Measurements from ENCODE around the gene MROH7.

The MROH7 gene

DNA sequence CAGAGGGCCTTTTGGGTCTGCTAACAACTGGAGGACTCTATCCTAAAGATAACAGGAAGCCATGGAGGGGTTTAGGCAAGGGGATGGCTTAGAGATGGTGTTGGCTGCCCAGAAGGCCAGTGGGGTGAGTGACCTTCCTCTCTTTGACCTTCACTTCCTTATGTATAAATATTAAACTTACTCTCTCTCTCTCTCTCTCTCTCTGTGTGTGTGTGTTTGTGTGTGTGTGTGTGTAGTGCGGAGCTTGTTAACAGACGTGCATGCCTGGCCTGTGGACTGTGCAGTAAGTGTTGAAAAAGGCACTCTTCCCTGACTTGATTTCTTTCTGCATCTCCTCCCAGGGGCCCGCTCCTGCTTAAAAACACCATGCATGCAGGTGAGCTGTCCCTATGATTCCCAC, 10.0 kb downstream of the MROH7 start:
- DNase-seq (ENCODE audit: low spot score) = no peak

DNA sequence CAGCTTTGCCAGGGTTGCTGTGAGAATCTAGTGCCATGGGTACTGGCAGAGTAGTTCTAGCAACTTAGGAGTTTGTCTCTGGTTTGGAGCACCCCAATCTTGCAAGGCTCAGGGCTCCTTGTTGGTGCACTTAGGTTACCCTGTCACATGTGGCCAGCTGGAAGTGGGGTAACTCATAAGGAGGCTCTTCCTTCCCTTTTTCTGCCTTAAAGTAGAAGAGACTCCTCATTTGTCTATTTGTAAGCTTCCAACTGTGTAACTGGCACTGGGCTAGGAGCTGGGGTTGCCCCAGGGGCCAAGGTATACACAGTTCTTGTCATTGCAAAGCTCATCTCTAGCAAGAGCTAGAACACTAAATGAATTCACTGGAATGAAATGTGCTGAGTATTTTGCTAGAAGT, 10.6 kb downstream of the MROH7 start:
- DNase-seq (ENCODE audit: low spot score) = no peak

DNA sequence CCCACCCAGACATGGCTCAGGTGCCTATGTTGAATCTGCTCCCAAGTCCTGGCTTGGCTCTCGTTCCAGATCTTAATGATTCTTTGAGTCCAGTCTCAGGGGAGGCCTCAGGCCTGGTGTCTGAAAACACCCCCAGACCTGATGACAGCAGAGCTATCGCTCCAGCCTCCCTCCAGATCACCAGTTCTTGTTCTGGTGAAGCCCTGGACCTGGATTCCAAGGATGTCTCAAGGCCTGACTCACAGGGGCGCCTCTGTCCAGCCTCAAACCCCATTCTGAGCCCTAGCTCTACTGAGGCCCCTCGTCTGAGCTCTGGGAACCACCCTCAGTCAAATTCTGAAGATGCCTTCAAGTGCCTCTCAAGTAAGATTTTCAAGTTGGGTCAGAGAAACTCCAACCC, 11.4 kb downstream of the MROH7 start:
- no peak for DNase-seq (ENCODE audit: low spot score)

DNA sequence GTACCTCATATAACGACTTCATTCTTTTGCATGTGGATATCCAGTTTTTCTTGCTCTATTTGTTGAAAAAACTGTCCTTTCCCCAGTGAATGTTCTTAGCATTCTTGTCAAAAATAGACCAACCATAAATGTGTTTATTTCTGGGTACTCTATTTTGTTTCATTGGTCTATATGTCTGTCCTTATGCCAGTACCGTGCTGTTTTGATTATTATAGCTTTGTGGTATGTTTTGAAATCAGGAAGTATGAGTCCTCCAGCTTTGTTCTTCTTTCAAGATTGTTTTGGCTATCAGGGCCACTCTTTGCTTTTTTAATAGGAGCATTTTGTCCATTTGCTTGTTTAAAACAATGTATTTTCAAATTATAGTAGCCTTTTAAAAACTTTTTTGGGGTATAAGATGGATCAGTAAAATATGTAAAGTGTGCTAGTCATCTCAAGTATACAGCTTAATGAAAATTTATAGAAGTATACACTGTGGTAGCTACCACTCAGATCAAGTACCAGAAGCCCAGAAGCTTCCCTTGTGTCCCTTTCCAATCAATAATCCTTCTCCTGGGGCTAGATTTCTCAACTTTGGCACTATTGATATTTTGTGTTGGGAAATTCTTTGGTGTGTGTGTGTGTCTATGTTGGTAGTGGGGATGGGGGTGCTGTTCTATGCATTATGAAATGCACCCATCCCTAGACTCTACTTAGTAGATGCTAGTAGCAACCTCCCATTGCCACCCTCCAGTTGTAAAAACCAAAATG, 16.8 kb downstream of the MROH7 start:
- no peak for DNase-seq (ENCODE audit: low spot score)

DNA sequence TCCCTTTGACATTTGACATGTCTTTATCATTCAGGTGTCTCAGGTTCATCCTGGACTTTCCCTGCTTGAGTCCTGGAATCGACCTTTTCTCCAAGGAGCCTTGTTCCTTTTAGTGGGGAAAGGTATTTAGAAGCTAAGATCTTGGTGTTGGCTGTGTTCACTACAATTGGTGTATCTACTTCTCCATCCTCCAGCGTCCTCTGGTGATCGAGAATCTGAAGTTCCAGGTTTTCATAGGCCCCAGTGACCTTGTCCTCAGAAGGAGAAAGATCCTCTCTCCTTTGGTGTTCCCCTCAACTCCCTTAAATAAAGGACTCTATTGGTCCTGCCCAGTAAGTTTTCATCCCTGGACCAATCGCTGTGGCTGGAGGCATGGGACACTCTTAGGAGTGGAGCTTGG, 22.1 kb downstream of the MROH7 start:
- DNase-seq (ENCODE audit: low spot score) = no peak

DNA sequence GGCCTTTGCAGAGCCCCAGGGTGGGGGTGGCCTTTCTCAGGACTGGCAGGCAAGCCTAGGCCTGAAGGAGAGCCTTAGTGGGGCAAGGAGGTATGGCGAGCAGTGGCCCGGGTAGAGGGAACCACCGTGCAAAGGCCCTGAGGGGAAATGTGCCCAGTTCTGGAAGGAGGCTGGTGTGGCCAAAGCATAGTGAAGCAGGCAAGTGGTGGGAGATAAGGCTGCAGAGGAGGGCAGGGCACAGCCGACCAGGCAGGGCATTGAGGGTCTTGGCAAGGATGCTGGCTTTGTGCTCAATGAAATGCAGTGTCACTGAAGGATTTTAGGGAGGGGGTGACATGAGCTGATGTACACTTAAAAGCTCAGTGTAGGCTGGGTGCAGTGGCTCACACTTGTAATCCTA, 22.8 kb downstream of the MROH7 start:
- DNase-seq (ENCODE audit: low spot score) = no peak

DNA sequence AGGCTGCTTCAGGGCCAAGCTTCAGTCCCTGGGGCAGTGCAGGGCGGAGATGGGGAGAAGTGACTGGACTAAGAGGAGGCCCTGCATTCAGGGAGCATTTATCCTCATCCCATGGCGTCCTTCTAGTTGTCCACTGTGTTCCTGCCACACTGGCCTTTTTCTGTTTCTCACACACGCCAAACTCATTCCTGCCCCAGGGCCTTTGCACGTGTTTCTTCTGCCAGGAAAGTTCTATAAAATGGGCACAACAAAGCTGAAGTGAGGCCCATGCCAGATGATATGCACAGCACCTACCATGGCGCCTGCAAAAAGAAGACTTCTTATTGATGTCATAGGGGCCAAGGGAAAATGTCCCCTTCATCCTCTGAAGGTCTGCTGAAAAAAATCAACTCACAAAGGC, 24.3 kb downstream of the MROH7 start:
- DNase-seq (ENCODE audit: low spot score) = no peak

DNA sequence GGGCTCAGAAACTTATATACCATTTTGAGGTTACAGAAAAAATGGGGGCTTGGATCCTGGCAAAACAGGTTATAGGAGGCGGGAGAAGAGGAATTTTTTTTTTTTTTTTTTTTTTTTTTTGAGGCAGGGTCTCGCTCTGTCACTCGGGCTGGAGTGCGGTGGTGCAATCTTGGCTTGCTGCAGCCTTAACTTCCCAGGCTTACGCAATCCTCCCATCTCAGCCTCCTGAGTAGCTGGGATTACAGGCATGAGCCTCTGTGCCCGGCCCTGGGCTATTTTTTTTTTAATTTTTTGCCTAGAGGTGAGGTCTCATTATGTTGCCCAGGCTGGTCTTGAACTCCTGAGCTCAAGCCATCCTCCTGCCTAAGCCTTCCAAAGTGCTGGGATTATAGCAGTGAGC, 24.7 kb downstream of the MROH7 start:
- no peak for DNase-seq (ENCODE audit: low spot score)

DNA sequence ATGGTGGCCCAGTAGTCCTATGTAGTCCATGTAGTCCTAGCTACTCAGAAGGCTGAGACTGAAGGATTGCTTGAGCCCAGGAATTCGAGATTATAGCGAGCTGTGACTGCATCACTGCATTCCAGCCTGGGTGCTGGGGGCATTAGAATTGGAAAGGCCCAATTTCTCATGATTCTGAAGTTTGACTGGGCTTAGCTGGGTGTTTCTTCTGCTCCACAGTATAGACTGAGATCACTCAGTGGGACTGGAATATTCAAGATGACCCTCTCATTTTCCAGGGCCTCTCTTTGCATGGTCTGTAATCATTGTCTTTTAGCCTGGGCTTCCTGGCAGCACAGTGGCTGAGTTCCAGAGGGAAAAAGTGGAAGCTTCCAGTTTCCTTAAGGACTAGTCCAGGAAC, 26.2 kb downstream of the MROH7 start:
- no peak for DNase-seq (ENCODE audit: low spot score)

DNA sequence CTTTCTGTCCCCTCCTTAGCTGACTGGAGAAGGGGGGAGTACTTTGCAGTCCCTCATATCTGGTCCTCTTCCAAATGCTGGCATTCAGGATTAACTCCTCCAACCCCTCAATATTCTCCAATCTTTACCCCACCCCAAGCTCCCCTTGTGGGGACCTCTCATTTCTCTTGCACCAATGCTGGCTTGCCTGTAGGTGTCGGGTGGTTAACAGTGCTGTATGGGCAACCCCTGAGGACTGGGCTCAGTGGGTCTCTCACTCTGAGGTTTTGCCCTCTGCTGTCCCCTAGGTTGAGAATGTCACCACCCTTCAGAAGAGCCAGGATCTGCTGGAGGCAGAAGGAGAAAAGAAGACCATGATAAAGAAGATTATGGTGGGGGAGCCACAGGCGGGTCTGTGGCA, 27.0 kb downstream of the MROH7 start:
- DNase-seq (ENCODE audit: low spot score) = no peak

DNA sequence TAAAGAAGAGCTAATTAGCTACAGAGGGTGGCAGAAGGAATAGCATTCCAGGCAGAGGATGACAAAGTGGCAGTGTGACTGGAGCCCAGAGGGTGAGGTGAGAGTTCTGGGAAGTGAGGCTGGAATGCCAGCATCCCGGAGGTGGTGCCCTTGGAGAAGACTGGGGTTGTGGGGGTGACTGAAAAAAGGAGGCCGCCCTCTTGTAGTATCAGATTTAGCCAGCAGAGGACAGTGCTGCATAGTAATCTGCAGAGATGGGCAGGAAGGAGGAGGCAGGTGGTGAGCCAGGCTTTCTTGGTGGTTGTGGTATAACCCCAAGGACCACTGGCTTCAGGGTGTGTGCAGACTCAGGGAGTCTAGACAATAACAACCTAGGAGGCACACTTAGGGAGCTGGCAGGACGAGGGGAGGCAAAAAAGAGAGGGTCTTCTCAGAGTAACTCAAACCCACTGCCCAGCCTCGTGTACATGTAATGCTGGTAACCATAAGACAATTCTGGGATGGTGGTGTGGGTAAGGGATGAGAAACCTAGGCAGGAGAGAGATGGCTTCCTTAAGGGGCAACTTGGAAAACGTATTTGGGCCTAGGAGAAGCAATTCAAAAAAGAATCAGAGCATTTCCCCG, 30.5 kb downstream of the MROH7 start:
- peak; percentile 78 for DNase-seq (ENCODE audit: low spot score)

DNA sequence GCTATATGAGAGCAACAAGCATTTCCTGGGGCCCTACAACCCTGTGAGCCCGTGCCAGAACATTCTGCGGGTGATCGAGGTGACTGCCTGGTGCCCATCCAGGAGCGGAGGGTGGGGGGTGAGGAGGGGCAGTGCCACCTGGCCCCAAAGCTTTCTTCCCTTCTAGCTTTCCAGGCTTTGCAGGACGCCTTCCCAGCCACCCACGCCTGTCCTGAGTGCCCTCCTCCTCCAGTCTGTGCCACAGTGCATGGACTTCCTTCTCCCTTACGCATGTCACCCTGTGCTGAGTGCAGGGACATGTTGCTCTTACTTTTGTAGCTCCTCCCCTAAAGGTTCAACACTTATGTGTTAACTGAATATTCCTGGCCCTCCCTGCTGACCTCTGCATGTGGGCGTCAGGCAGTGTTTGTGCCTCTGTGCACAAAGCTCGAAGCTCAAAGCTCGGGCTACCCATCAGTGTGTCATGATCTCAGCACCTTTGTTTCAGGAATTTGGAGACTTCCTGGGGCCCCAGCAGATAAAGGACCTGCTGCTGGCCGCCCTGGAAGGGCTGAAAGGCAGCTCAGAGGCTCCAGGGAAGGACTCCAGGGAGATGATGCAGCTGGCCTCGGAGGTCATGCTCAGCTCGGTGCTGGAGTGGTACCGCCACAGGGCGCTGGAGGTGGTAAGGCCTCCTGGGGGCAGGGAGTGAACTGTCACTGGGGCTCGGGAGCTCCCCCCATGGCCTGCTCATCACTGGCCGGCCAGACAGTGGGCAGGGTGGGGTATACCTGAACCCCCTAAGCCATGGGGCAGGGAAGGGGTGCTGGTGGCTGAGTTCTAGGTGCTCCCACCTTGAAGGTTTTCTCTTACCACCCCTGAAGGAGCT, 37.4 kb downstream of the MROH7 start:
- DNase-seq (ENCODE audit: low spot score) = no peak

DNA sequence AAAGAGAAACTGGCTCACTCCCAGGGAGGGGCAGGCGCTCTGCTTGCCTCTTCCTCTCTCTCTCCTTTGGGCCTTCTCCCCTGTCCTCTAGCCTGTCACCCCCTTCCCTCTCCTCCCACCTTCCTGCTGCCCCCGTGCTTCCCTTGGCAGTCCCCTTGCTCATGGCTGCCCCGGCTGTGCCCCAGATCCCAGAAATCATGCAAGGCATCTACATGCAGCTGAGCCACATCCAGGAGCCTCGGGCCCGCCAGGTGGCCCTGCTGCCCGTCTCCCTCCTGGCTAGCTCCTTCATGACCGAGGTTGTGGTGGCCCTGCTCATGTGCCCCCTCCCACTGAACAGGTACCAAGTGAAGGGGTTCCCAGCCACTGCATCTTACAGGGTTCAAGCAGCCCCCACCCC, 38.1 kb downstream of the MROH7 start:
- no peak for DNase-seq (ENCODE audit: low spot score)

DNA sequence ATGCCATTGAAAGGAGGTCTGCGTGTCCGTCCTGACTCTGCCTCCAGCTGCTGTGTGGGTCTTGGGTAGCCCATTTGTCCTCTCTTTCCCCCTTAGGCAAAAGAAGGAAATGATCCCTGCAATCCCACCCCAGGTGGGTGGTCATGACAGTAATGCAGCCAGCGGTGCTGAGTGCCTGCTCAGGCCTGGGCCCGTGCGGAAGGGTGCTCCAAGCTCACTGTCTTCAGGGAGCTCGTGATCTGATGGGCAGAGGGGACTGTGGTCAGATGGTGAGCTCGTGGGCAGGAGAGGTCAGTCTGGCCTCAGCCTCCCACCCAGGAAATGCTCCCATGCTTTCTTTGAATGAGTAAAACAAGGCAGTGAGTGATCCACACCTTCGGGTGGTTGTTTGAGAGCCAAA, 38.8 kb downstream of the MROH7 start:
- no peak for DNase-seq (ENCODE audit: low spot score)

DNA sequence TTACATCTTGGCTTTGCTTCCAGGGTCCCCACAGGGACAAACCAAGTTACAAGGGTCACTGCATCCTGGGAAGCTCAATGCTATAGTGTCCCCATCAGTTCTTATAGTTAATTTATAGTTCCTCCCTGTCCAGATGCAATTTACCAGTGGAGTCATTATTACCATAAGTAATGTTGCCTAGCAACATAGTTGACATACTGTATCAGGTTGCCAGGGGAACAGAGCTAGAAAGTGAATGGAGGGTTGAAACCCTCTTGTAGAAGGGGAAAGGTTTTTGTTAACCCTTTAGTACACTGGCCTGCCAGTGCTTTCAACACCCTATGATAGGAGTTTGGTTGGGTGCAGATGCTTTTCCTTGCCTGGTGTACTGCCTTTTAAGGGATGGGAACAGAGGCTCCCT, 39.8 kb downstream of the MROH7 start:
- no peak for DNase-seq (ENCODE audit: low spot score)

DNA sequence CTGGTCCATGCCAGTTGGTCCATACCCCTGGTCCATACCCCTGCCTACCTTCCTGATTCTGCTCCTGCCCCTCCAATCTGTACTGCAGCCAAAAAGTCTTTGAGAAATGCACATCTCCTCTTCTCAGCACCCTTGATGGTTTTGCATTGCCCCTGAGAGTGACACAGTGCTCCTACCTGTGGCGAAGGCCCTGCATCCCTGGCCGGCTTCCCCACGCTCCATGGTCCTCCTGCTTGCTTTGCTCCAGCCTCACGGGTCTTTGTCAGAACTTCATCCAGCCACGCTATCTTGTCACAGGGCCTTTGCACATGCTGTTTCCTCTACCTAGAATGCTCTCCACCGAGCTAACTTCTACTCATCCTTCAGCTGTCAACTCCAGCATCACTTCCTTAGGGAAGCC, 41.9 kb downstream of the MROH7 start:
- no peak for DNase-seq (ENCODE audit: low spot score)

DNA sequence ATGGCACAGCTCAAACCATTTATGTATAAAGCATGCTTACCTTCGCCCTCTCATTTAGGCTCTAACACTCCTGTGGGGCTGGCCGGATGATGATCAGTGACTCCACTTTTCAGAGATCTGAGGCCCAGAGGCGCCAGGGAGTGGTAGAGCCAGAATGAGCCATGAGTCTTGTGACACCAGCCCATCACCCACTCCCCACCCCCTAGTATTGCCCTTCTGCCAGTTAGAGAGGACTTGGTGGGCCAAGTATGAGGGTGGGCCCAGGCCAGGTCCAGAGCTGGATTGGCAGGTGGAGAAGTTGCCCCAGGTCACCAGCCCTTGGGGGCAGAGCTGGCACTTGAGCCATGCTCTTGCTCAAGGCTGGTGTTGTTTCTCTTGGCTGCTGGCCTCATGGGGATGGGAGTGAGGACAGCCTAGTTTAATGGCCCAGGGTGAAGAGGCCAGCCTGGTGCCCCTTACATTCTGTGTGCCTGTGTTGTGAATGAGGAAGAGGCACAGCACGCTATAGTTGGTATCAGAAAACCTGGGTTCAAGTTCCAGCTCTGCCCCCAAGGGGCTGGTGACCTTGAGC, 43.8 kb downstream of the MROH7 start:
- no peak for DNase-seq (ENCODE audit: low spot score)

DNA sequence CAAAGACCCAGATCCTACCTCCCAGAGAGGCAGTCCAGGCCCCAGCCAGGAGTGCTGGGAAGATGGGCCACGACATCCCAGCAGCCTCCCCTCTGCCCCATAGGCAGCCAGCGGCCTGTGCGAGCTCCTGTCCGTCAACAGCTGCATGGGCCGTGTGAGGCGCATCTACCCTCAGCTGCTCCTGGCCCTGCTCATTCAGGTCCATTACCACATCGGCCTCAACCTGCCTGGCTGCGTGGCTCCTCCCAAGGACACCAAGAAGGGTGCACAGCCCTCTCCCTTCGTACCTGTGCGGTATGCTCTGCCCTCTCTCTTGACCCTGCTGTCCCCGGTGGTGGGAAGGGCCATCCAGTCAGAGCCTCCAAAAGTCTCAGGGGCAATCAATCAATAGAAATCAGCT, 44.6 kb downstream of the MROH7 start:
- DNase-seq (ENCODE audit: low spot score) = no peak

DNA sequence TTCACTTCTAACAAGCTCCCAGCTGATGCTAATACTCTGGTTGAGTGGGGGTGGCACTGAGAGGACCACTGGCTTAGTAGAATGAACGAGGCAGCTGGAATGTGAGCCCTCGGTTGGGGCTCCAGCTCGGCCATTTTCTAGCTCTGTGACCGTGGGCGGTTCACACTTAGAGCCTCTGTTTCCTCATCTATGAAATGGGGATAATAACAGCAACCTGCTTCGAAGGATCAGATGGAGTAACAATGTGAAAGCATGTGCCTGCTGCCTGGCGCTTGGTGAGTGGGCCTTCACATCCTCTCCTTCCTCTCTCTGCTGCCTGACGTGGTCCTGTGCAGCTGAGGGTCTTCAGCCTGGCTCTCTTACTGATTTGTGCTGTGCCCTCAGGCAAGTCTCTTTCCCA, 53.2 kb downstream of the MROH7 start:
- no peak for DNase-seq (ENCODE audit: low spot score)

DNA sequence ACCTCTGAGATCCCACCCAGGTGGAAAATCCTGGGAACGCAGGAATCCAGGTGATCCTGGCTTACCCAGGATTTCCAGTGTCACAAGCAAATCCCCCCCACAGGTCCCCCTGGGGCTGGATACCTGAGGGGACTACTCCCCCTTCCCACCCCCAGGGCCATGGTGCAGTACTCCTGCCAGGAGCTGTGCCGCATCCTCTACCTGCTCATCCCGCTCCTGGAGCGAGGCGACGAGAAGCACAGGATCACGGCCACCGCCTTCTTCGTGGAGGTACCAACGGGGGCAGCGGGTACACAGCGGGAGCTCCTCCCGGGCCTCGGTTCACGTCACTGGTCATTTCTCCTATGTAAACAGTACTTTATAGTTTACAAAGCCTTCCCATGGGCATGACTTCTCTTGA, 53.6 kb downstream of the MROH7 start:
- no peak for DNase-seq (ENCODE audit: low spot score)

DNA sequence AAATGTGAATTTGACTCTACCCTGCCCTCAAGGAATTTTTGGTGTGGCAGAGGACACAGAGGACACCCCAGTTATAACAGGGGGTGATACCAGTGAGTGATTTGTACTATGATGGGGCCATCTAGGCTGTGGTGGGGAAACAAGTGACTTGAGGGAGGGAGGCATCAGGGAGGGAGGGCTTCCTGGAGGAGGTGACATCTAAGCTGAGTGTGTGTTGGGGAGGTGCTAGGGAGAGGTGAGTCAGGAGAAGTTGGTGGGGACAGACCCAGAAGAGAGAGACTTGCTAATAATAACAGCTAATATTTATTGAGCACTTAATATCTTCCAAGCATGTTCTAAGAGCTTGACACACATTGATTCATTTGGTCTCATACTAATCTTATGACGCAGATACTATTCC, 54.2 kb downstream of the MROH7 start:
- DNase-seq (ENCODE audit: low spot score) = no peak

DNA sequence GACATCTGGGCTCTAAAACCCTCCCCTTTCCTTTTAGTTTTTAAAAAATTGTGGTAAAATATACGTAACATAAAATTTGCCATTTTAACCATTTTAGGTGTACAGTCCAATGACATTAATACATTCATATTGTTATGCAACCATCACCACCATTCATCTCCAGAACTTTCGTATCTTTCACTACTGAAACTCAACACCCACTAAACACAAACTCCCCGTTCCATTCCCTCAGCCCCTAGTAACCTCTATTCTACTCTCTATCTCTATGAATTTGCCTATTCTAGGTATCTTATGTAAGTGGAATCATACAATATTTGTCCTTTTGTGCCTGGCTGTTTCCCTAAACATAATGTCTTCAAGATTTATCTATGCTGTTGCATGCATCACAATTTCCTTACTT, 54.7 kb downstream of the MROH7 start:
- DNase-seq (ENCODE audit: low spot score) = no peak

DNA sequence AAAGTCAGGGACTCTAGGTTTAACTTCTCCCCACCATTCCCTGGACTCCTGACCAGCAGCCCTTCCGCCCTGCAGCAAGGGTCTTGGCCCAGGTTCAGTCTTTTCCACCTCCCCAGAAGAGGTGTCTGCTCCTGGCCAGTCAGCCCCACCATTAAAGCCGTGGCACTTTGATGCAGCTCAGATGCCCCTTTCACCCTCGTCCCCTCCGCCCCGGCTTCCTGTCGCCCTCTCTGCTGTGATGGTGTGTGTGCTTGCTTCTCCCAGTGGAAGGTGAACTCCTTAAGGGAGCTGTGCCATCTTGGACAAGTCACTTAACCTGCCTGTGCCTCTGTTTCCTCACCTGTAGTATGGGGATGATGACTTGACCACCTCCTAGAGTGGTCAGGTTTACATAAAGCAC, 56.3 kb downstream of the MROH7 start:
- DNase-seq (ENCODE audit: low spot score) = no peak

Data from ecto neural progenitor cell (in vitro differentiated cells).